Peyer's patch (tissue), 4 donors: Measurements from ENCODE around the gene ESPL1. TPM values are rescaled to one million over a fixed set of nuclear protein-coding genes. Genes with fewer than 3 reads are reported as not detected.
"Not testable (repeated sequence)": the region's sequence is repeated elsewhere in the genome, so short reads cannot be mapped to it uniquely, and the experiment has no call there.

Experiments
- DNase-seq, 3 donors: peaks; one replicate each; pipeline ENCODE4 v3.0.0-alpha.2; 2017 to 2019
- H3K27ac ChIP-seq, 4 donors: fragments of 200-600 bp; sonication (generic); one replicate each; pipeline ENCODE4 v1.5.1; 2016 to 2019
- H3K27me3 ChIP-seq, 2 donors: fragments of 200-600 bp; sonication (generic); one replicate each; pipeline ENCODE4 v1.5.1; 2019
- H3K36me3 ChIP-seq, 3 donors: fragments of 200-600 bp; sonication (generic); one replicate each; pipeline ENCODE4 v1.5.1; 2016 to 2019
- H3K4me1 ChIP-seq, 4 donors: fragments of 200-600 bp; sonication (generic); one replicate each; pipeline ENCODE4 v1.5.1; 2016 to 2019
- H3K4me3 ChIP-seq, 4 donors: fragments of 200-600 bp; sonication (generic); 1 replicate in 3 of 4; 2 replicates in 1 of 4; pipeline ENCODE4 v1.5.1; 2016 to 2019; ENCODE audit warnings: mild to moderate bottlenecking in 1 of 4
- H3K9me3 ChIP-seq, 4 donors: fragments of 200-600 bp; sonication (generic); one replicate each; pipeline ENCODE4 v1.5.1; 2016 to 2019; ENCODE audit warnings: mild to moderate bottlenecking in 1 of 4
- CTCF ChIP-seq, 6 experiments: fragments of 450-650 bp in 4 of 6; fragments of 200-600 bp in 2 of 6; sonication (generic) in 1 of 6; IDR thresholded peaks; one replicate each; pipeline ENCODE4 v1.5.1; 2017 to 2019; ENCODE audit warnings: antibody characterized with exemption in 6 of 6, mild to moderate bottlenecking in 3 of 6, moderate library complexity in 1 of 6
- POLR2A ChIP-seq, 2 donors: fragments of 450-650 bp; IDR thresholded peaks; one replicate each; pipeline ENCODE4 v1.5.1; 2017; ENCODE audit warnings: antibody characterized with exemption in 2 of 2, mild to moderate bottlenecking in 2 of 2, moderate library complexity in 2 of 2
- total RNA-seq, 4 donors: library from RNA; depleted of rRNA; stranded (reverse); fragments of >200 nt; gene quantifications; one replicate each; pipeline ENCODE4 v1.1.0, GENCODE V29; 2016

ESPL1 gene
- total RNA-seq, 4 donors from 2014 or later: 47.0 to 108 (median 87.0) TPM

- Histone ChIP-seq H3K27ac (no peak overlapping the region), H3K4me1 (peaks cover 0 to 17% (median 9%) of the 10 kb centered on the region in 4 donors), H3K4me3 (no peak overlapping the region), H3K36me3 (no peaks in the 10 kb centered on the region), H3K9me3 (no peaks in the 10 kb centered on the region), H3K27me3 (no peaks in the 10 kb centered on the region)
- no peak for TF ChIP-seq CTCF (IDR thresholded peaks at IDR 0.05)
- TF ChIP-seq POLR2A (IDR thresholded peaks at IDR 0.05): no peak
- DNase-seq: no peak
Measured at GRCh38 chr12:53326460-53327185, 58.5 kb downstream of the ESPL1 start.

- DNase-seq: no peak
- Histone ChIP-seq H3K4me1 (peaks cover 0 to 11% (median 5%) of the 10 kb centered on the region in 4 donors), H3K27ac (no peak overlapping the region), H3K27me3 (no peaks in the 10 kb centered on the region), H3K36me3 (no peaks in the 10 kb centered on the region), H3K4me3 (no peak overlapping the region), H3K9me3 (no peaks in the 10 kb centered on the region)
- TF ChIP-seq POLR2A (IDR thresholded peaks at IDR 0.05) (no peak), CTCF (IDR thresholded peaks at IDR 0.05) (peak; percentile 16 to 27 (median 23))
Measured at GRCh38 chr12:53327435-53328042, 59.4 kb downstream of the ESPL1 start.

- Histone ChIP-seq H3K9me3 (no peaks in the 10 kb centered on the region), H3K4me3 (no peak overlapping the region), H3K4me1 (peaks cover 0 to 11% (median 5%) of the 10 kb centered on the region in 4 donors), H3K27ac (no peak overlapping the region), H3K27me3 (no peaks in the 10 kb centered on the region), H3K36me3 (no peaks in the 10 kb centered on the region)
- TF ChIP-seq POLR2A (IDR thresholded peaks at IDR 0.05) (no peak), CTCF (IDR thresholded peaks at IDR 0.05) (no peak)
- no peak for DNase-seq
Measured at GRCh38 chr12:53328043-53328435, 59.9 kb downstream of the ESPL1 start.

DNA sequence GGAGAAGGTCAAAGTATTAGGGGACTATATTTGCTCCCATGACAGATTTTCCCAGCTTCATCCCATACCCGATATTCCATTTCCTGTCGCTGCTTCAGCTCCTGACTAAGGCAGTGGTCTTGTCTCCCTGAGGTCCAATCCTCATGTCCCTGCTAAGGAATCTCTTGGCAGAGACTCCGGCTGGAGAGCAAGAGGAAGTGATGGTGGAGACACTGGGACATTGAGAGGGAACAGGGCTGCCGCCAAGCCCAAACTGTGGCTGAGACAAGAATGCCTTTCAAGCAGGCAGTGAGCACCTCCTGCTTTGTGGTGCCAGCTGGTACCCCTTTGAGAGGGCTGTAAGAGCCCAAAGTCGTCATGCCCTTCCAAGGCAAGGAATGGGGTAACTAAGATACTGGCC is 62.6 kb downstream of the ESPL1 start:
- Histone ChIP-seq H3K4me3 (no peak overlapping the region), H3K36me3 (no peaks in the 10 kb centered on the region), H3K27me3 (no peaks in the 10 kb centered on the region), H3K9me3 (no peaks in the 10 kb centered on the region), H3K4me1 (peaks cover 0 to 7% (median 3%) of the 10 kb centered on the region in 4 donors), H3K27ac (no peak overlapping the region)
- DNase-seq: no peak
- no peak for TF ChIP-seq POLR2A (IDR thresholded peaks at IDR 0.05)
- TF ChIP-seq CTCF (IDR thresholded peaks at IDR 0.05): no peak

- DNase-seq, H3K36me3 ChIP-seq, H3K4me1 ChIP-seq, H3K27me3 ChIP-seq, H3K27ac ChIP-seq, H3K4me3 ChIP-seq, H3K9me3 ChIP-seq: not testable (repeated sequence)
Measured at GRCh38 chr12:53332339-53332738, 64.2 kb downstream of the ESPL1 start.

DNA sequence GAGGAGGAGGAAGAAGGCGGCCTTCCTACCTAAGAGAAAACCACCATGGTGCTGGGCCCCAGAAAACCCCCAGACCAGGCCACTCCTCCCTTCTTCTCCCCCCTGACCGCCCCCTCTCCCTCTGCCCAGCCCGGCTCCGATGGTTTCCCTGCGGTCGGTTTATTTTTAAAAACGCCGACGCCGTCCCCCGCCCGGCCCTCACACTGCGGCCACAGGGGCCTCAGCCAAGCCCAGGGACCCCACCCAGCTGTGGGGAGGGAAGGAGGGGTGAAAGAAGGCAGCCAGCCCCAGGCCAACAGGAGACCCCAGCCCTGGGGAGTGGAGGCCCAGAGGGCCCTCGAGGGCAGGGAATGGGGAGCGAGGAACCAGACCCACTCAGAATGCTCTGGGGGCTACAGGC is 64.6 kb downstream of the ESPL1 start:
- Histone ChIP-seq H3K4me3 (no peak overlapping the region), H3K9me3 (no peaks in the 10 kb centered on the region), H3K36me3 (no peaks in the 10 kb centered on the region), H3K27me3 (no peaks in the 10 kb centered on the region), H3K27ac (no peak overlapping the region), H3K4me1 (no peaks in the 10 kb centered on the region)
- TF ChIP-seq POLR2A (IDR thresholded peaks at IDR 0.05) (no peak), CTCF (IDR thresholded peaks at IDR 0.05) (no peak)
- DNase-seq: no peak
